Suppressor macrophage (primary cell): ENCODE results near the gene OR2A14.
"Not testable (repeated sequence)": the region's sequence is repeated elsewhere in the genome, so short reads cannot be mapped to it uniquely, and the experiment has no call there.

Source experiments
- DNase-seq, 4 experiments: peaks; one replicate each; pipeline ENCODE4 v3.0.0-alpha.2; 2020 to 2022

The OR2A14 gene

GRCh38 chr7:144158861-144159260 lies 35.9 kb downstream of the OR2A14 start:
- DNase-seq = no peak

GRCh38 chr7:144164784-144165183 lies 41.8 kb downstream of the OR2A14 start:
- DNase-seq = no peak

GRCh38 chr7:144171594-144172350 lies 48.8 kb downstream of the OR2A14 start:
- DNase-seq = not testable (repeated sequence)

- no peak for DNase-seq
These were observed 51.6 kb downstream of the OR2A14 start for GRCh38 chr7:144174613-144175012.

GRCh38 chr7:144178380-144179164 lies 55.6 kb downstream of the OR2A14 start:
- DNase-seq = peak; percentile 9 to 62 (median 42)

- DNase-seq = not testable (repeated sequence)
These were observed 56.1 kb downstream of the OR2A14 start for GRCh38 chr7:144179165-144179479.
